T-helper 2 cell treated with Interferon-gamma antibody and Interleukin-4, amounts not matched to agents 100 ng/mL and 5 ng/mL, for 36 hours (primary cell): ENCODE measurements around the gene DIAPH3. TPM values are rescaled to one million over a fixed set of nuclear protein-coding genes. Genes with fewer than 3 reads are reported as not detected.

Source experiments
- intact Hi-C: fragments of 100-400 bp; cut with micrococcal nuclease; formaldehyde crosslinking; loops from one replicate; pipeline ENCODE4 v1.15.1; 2023
- total RNA-seq: library from RNA; stranded (reverse); gene quantifications from 2 replicates; pipeline ENCODE4 v1.2.3, GENCODE V29; 2022

Gene DIAPH3
- total RNA-seq, 1 donor from 2014 or later, result 24.2 TPM

DNA sequence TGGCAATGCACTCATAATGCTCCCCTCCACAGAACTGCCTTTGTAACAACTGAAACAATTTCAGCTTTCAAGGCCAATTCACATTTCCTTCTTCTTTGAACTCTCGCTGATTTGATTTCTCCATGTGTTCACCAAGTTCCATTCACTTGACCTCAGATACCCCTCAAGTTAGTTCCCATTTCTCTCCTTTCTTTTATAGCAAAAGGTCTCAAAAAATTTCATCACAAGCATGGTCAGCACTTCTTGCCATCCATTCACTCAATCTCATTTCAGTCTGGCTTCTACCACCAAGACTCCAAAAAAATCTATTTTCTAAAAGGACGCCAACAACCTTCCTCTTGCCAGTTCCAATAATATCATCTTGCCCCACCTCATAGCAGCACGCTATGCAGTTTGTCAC, 135.7 kb downstream of the DIAPH3 start:
- intact Hi-C loops, result no loop called here

DNA sequence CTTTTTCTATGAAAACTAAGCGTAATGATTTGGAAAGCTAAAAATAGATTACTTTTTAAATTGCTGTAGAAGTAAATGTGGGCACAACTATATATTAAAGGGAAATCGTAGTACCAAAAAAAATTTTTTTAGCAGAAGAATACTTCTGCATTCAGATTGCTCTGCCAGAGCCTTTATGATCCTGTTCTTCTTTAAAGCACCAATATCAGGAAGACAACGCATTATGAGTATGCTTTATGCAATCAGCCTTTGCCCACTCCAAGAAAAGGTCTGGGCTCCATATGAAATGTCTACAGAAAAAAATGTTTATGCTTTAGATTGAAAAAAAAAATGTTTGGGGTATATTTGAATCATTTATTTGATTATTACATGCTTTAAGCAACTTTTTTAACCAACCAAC, 137.4 kb downstream of the DIAPH3 start:
- intact Hi-C loops, result no loop called here

DNA sequence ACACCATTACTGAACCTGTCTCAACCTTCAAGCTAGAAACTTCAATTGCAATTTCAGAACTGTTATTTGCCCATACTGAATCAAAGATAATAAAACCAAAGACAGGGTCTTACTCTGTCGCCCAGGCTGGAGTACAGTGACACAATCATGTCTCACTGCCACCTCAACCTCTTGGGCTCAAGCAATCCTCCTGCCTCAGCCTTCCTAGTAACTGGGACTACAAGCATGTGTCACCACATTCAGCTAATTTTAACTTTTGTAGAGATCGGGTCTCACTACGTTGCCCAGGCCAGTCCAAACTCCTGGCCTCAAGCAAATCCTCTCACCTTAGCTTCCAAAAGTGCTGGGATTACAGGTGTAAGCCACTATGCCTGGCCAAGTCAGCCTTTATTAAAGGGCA, 143.4 kb downstream of the DIAPH3 start:
- intact Hi-C loops, result loop anchor here (2.0 kb wide), 1 partner anchor 377 kb away; the partner anchor contains the start of gene TDRD3

DNA sequence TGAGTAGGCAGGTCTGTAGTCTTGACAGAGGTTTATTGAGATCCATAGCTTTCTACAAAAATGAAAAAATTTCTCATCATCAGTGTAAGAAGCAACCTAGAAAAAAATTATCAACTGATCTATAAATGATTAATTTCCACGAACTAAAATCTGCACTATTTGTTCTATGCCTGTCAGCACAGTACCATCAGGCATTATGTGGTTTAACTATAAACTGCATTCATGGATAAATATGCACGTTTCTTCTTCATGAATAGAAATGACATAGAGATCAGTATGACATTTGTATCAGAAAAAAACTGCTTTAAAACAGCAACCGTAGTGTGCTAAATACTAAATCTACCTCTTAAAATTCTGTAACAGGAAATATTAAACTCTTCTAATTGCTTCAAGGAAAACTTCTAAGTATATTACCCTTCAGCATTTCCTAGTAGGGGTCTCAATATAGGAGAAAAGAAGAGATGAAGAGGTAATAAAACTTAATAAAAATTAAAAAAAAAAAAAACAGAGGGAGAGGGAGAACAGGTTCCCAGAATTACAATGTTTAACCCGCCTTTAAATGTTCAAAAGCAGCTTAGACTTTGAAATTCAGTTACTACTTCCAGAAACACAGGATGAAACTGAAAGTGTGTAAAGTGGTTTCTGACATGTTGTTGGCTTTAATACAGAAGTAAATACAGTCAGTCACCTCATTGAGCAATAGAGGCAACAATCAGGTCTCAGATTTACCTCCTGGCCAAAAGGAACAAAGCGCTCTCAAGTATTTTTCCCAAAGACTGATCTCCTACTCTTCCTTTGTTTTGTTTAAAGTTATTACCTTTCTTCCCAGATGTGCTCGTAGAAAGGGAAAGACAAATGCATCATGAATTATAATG, 144.4 kb downstream of the DIAPH3 start:
- intact Hi-C loops, result loop anchor here (2.0 kb wide), 1 partner anchor 143 kb away; the partner anchor contains the start of gene DIAPH3

DNA sequence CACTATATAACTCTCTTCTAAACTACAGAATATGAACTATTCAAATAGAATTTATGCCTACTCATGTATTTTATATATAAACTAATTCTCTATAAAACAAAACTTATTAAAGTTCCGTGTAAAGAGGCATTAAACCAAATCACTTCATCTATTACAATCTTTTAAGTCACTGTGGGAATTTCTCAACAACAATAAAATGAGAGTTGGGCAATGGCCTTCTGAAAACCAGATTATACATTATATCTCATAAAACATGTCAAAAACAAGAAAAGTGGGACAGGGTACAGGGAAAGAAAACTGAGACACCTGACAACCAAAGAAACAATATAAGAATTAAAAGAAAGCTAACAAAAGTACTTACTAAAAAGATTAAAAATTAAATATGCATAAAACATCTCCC, 145.2 kb downstream of the DIAPH3 start:
- intact Hi-C loops, result loop anchor here (2.0 kb wide), 1 partner anchor 144 kb away; the partner anchor contains the start of gene DIAPH3

DNA sequence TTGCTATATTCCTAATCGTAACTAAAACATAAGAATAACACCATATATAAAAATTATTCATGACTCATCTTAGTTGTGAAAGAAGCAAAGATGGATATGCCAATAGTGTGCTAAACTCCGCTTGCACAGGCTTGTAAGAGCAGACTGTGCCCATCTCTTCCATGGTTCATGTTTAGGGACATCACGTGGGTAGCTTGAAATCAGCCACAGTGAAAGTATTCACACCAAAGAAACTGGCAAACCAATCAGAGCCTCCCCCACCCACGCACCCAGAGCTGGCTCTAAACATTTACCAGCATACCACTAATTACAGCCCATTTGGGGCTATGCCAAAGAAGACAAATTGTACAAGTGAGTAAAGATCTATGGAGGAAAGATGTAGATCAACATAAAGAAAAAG, 147.5 kb downstream of the DIAPH3 start:
- intact Hi-C loops, result no loop called here

DNA sequence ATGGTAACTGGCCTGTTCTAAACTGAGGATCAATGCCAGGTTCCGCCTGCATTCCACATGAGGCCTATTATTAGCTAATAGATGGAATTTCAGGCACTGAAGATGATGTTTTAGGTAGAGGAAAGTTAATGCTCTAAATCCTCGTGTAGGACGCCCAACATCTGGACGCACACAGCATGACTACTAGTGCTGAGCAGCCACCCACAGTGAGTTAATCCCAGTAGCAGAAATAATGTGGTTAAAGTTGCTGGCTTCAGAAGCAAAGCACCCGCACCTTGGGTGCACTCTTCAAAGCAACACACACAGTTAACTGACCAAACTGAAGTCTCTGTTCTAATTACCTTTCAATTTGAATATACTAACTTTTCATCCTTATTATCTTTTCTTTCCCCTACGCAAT, 150.6 kb downstream of the DIAPH3 start:
- intact Hi-C loops, result no loop called here

DNA sequence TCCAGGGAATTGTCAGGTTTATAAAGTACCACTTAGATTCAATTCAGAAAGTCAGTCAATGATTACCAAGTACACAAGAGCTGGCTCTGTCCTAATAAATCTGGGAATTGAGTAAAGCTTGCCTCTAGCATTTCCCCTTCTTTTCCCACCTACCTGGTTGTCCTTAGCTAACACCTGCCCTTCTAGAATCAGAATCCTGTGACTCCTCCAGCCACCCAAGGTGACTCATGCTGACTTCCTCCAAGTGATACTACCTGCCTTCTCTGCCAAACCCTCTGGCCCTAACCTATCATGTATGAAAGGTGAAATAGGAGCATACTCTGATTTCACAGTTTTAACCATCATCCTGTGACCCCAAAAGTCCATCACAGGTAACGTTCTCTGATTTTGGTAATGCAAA, 151.2 kb downstream of the DIAPH3 start:
- intact Hi-C loops, result no loop called here

DNA sequence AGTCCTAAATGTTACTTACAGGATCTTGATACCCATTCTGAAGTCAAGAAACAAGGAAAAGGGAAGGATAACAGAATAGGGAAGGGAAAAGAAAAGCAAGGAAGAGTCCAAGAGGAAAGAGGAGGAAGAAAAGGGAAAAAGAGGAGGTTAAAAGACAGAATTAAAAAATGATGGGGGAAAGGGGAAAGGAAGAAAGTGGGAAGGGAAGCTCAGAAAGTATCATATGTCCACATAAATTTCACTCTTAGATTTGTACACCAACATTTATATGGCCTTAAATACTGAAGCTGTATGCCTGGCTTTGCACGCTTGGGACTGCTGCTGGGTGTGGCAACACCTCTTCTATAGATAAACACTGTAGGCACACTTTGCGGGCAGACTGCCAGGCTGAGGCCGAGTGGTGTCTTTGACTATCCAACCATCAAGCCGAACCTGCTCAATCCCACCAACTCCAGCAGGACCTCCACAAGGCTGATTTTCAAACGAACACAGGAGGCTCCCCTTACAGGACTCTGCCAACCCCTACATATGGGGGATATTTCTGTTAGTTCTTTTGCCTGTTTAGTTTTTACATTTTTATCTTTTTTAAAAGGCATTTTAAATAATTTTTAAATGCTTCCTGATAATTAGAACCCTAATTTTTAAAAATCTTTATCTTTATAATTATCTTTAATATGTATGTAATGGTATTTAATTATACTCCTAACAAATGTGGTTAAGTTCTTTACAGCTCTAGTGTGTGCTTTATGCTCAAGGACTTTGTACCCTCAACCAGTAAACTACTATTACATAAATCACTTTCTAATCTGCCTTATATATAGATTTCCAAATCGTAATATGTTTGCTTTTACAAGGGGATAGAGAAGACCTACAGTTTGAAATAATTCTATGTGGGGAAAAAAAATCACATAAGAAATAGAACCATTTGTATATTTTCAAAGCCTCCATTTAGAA, 154.2 kb downstream of the DIAPH3 start:
- intact Hi-C loops, result no loop called here

DNA sequence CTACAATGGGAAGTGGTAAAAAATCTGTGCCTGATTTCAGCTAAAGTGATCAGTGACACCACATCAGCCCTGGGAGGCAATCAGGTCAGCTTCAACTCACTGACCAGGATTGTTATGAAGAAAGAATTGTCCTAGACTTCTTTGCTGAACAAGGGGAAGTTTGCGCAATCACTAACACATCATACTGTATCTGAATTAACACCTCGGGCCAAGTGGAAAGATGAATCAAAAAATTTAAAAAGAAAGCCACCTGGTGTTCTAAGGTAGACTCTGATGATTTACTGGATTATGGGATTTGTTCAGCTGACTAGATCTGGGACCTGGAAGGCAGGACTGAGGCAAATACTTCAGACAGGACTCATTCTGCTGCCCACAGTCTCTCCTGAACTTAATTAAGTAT, 161.8 kb downstream of the DIAPH3 start:
- intact Hi-C loops, result no loop called here

DNA sequence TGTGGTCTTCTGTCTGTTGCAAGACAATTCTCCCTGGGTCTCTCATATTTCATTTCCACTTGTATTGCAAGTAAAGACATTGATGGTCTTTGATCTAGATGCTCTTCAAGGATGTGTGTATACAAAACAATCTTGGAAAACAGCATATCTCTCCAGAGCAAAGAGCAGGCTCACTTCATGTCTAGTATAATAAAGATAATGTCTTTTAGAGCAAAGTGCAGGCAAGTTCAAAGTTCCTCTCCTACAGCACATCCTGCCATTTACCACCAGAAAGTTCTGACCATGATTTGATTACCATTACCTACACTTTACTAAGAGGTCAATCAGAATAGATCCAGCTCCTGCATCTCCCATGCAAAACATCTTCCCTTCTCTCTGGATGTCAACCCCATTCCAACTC, 162.8 kb downstream of the DIAPH3 start:
- intact Hi-C loops, result no loop called here

DNA sequence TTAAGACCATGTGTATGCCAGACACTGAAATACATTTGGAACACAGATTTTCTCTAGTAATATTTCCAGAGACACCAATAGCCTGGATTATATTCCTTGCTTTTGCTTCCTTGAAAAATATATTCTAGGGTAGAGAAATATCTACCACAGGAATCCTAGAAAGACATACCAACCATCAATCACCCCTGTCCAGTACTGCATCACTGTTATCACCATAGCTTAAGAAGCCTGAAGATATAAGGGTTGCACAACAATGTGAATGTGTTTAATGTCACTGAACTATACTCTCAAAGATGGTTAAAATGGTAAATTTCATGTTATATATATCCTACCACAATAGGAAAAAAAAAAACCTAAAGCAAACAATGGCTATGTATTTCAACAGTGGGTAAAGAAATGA, 163.6 kb downstream of the DIAPH3 start:
- intact Hi-C loops, result no loop called here

DNA sequence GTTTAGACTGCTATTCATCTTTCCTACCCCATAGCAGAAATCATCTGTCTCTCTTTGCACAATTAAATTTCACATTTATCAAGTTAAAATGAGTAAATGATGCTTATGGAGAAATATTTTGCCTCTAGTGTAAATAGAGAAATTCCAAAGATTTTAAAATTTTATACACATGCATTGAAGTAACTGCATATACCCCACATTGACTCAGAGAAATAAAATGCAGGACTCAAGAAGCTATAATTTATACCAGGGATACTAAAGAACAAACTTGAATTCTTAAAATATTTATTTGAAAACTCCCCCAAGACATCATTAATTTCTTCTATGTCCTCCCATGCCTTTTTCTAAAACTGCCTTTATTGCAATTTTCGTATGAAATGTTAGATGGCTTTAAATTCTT, 165.8 kb downstream of the DIAPH3 start:
- intact Hi-C loops, result no loop called here

DNA sequence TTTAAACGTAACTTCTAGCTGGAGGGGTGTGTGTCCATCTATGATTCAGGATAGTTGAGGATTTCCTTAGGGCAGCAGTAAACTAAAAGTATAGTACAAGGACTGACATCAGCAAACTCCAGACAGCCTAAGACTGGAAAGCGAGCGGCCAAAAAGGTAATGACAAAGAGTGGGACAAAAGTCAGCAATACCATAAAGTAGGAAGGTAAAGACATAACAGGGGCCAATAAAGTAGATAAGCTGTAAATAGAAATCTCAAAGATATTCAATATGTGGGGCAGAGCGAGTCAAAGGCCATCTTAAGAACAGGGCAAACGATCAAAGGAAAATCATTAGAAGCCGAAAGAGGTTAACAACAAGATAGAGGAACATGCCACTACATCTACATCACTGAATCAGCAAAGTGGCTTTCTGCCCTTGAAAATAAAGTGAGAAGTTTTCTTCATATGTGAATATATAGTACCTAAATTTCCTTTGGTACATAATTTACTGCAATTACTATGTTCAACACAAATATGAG, 167.2 kb downstream of the DIAPH3 start:
- intact Hi-C loops, result no loop called here

DNA sequence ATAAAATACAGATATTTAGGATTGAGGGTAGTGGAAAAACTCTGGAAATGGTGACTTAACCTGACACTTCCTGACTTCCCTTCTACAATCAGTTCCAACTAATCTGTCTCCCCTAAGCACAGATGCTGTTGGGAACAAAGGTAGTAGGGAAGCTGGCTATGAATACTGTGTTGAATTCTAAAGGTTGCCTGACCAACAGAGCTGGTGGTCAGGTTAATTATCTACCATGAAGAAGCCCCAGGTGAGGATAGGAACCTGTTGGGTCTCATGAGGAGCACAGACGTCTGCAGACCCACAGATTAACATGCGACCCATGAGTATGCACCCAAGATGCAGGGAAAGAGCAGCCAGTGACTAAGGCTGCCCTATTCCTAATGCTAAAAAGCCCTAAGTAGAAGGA, 172.3 kb downstream of the DIAPH3 start:
- intact Hi-C loops, result no loop called here

DNA sequence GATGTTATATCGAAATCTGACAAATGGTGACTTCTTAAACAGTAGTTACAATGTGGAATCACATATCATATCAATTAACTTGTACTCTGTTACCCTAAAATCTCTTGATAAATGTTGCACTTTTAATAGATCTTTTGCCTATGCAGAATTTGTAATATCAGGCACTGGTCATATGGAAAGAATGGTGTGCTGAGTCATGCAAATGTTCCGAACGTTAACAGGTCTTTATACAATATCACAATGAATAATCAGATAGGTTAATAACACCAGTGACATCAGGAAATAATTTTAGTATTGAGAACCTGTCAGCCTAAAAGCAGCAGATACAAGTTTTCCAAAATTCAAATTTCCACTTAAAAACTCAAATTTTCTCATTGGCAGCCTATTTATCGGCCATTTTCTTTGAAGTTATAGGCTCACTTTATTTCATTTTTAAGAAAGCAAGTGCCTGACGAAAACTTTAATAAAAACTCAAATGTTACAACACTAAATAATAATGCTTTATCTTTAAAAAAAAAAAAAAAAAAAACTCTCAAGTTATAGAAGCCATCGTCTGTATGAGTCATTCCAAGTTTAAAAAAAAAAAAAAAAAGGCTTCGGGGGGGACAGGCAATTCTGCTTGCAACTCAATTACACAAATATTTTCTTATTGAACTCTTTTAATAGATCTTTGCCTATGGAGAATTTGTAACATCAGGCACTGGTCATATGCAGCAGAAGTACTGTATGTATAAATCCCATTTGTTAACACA, 180.9 kb downstream of the DIAPH3 start:
- intact Hi-C loops, result no loop called here

DNA sequence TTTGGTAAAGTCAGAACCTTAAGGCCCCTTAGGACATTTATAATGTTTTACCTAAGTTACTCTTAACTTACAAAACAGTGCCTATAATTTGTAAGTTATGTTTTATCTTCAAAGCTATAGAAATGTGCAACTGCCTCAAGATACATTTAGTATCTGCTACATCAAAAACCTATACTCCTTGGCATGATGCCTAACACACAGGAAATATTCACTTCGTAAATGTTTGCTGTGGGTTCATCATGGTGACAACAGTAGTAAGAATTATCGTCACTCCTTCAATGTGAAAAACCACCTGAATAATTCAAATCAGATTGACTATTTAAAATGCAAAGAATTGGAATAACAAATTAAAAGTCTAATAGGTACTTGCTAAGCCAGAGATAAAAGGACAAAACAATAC, 184.1 kb downstream of the DIAPH3 start:
- intact Hi-C loops, result no loop called here

DNA sequence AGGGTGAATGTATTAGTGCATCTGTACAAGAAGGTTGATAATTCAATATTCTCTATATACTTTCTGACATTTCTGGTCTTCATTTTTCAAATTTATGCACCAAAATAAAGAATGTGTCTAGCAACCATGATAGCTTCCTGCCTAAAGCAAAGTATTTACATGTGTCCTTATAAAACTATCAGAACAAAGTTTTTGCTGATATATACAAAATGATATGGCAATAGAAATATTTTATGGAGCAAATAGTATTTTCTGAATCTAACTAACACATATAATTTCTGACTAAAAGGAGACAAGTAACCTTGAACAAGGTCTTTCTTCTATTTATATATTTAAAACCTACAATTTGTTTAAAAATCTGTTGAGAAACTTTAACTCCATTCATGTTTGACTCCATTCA, 184.9 kb downstream of the DIAPH3 start:
- intact Hi-C loops, result no loop called here

DNA sequence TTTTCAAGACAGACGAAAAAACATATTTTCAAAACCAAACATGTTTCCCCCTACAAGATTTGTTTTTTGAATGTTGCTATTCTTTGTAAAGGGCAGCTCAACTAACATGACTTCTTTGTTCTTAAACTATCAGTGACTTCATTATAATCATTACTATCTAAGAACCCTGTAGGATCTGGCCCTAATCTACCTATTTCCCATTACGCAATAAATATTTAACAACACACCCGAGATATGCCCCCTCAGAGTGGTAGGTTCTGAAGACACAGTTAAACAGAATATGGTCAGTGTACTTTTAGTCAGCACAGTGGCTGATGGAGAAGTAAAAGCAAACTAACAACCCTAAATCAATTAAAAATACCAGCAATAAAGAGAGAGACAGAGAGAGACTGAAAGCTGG, 186.9 kb downstream of the DIAPH3 start:
- intact Hi-C loops, result no loop called here

DNA sequence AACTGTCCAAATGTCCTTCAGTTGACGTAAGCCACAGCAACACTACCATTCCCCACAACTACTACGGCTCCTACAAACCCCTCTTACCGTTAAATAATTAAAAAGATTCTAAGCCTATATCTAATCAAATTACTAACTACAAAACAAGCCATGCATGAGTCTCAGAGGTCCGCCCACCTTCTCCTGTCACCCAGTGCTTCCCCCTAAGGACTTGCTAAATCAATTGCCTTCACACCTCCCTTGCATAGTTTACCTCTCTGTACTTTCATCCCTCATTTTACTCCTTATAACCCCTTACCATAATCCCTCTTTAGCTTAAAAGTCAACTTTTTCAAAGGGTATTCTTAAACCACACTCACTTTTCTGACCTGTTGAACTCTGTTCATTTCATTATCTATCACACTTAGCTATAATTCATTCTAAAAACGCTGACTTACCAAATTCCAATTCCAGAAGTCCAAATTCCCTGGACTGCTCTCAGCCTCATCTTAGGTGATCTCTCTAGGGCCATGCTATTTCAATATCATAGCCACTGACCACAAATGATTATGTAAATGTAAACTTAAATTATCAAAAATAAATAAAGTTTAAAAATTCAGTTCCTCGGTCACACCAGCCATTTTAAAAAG, 187.8 kb downstream of the DIAPH3 start:
- intact Hi-C loops, result no loop called here

DNA sequence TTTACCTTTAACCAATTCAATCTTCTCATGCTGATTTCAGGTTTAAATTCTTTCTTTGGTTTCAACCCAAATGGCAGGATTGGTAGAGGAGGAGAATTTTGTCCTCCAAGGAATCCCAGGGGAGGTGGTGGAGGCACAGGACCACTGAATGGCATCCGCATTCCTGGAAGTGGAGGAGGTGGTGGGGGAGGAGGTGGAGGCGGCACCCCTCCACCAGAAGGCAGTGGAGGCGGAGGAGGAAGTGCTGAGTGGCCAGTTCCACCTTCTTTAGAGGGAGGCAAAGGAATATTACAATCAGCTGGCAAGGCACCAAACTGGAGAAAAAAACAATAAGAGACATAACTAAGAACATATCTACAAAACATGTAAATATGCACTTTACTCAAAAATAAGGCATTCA, 192.9 kb downstream of the DIAPH3 start:
- intact Hi-C loops, result no loop called here
